GM18520 (cell line): ENCODE data around the gene ZNF362.
"Not testable (repeated sequence)": the region's sequence is repeated elsewhere in the genome, so short reads cannot be mapped to it uniquely, and the experiment has no call there.

ENCODE experiments used
- ATAC-seq: cut with Tn5 transposase; IDR thresholded peaks from one replicate; pipeline ENCODE4 v1.9.1; 2021; ENCODE audit not compliant: unreplicated experiment

The ZNF362 gene

DNA sequence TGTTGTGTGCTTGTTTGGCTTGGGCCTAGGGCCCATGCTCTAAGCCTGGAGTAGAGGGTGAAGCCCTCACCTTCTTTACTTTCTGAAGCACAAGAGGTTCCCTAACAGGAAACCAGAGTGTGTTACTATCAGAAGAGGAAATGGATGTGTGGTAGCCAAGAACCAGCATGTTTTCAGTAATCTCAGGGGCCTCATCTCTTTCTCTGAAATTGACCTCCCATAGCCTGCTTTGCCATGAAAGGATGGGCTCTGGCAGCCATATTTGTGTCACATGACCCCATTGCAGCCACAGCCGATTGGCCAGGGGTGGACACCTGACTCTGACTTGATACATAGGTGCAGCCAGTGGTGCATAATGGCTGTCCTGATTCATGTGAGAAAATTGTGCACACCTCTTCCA, 46.0 kb downstream of the ZNF362 start:
- ATAC-seq = no peak

DNA sequence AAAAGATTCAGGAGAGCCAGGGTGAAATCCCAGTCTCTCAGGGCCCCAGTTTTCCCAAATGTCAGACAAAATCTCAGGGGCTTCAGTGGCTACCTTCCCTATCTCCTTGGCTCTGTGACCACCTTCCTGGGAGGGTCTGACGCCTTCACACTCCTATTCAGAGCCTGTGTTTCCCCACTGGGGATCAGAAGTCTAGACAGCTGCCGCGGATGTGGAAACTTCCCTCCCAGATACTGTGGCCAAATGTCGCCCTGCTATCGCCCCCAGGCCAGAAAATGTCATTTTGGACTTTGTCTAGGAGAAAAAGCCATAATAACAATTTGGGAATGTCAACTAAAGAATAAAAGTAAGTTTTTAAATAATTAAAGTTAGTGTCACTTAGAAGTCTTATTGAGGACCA, 48.7 kb downstream of the ZNF362 start:
- ATAC-seq = no peak

DNA sequence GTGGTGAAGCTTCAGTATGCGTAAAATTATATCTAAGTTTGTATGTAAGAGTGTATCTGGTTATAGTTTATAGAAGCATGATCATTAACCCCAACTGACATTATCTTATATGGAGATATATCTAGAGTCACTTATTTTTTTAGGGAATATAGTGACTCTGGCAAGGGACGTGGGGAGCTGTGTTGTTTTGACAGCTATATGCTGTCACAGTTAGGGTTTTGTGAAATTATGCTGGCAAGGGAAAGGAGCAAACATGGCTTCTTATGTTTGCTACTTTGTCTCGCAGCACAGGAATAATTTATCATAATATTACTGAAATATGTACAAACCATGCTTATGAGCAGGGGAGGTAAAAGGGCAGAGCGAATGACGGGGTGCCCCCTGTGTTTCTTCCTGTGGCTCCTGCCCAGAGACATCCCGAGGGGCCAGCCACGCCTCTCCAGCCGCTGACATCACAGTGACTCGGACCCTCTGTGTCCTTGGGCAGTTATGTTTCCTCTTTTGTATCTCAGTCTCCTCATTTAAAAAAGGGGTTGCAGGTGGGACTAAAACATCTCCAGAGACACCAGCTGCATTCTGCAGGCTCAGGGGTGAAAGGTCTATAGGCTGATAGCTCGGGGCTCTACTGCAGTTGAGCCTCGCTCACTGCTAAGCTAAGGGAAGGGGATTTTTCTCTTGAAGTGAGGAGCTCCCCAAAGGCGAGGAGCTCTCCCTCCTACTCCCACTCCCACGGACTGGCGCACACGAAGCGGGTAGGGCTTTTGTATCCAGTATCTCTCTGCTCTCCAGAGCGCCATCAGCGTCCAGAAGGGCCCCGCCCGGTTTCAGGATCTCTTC, 49.7 kb downstream of the ZNF362 start:
- ATAC-seq = no peak

DNA sequence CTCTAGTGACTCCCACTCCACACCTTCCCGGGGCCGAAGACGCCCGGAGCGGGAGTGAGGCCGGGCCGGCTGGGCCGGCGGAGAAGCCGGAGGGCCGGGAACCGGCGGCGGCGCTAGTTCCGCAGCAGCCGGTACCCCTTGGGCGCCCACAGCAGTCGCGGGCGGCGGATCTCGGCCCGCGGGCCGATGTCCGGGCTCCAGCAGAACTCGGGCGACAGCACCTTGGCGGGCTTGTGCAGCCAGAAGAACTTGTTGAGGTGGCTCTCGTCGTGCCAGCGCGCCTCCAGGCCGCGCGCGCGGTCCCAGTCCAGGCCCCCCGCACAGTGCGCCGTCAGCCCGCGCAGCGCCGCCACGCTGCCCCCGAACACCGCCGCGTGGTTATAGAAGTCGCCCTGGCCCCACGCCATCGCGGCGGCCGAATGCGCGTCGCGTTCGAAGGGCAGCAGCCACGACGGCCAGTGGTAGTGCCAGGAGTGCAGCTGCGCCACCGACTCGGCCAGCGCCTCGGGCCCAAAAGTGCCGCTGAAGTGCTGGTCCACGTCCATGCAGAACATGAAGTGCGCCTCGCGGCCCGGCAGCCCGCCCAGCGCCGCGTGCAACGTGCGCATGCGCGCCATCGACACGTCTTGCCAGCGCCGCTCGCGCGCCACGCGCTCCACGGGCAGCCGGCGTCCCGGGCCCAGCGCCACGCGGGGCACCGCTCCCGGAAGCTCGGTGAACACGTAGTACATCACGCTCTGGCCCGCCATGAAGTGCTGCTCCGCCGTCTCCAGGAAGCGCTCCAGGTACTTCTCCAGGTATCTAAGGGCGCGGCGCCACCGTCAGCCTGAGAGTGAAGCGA, 50.6 kb downstream of the ZNF362 start:
- no peak for ATAC-seq

DNA sequence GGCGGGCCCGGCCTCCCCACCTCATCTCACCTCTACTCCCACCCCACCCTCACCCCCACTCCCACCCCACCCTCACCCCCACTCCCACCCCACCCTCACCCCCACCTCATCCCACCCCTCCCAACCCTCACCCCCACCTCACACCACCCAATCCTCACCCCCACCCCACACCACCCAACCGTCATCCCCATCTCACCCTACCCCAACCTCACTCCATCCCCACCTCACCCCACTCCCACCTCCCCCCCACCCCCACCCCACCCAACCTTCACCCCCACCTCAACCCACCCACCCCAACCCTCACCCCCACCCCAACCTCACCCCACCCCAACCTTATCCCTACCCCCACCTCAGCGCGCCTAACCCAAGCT, 51.2 kb downstream of the ZNF362 start:
- ATAC-seq = no peak

DNA sequence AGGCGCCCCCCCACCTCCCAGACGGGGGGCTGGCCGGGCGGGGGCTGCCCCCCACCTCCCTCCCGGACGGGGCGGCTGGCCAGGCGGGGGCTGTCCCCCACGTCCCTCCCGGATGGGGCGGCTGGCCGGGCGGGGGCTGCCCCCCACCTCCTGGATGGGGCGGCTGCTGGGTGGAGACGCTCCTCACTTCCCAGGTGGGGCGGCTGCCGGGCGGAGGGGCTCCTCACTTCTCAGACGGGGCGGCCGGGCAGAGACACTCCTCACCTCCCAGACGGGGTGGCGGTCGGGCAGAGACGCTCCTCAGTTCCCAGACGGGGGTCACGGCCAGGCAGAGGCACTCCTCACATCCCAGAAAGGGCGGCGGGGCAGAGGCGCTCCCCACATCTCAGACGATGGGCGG, 53.1 kb downstream of the ZNF362 start:
- not testable (repeated sequence) for ATAC-seq

DNA sequence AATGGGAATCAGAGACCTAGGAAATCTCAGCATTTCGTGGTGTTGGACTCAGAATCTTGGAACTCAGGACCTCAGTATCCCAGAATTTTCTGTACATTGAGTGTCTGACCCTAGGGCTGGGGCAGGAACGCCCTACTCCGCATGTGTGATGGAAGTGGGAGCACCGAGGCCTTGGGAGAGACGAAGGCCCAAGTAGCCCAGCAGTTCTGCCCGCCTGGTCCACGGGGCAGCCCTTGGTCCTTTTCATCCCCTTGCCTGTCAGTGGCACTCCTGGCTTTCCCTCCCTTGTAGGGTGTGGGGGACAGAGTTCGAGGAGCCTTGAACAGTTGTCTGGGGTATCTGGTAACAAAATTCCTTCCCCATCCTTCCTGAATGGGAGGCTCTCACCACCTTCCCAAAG, 54.4 kb downstream of the ZNF362 start:
- no peak for ATAC-seq

DNA sequence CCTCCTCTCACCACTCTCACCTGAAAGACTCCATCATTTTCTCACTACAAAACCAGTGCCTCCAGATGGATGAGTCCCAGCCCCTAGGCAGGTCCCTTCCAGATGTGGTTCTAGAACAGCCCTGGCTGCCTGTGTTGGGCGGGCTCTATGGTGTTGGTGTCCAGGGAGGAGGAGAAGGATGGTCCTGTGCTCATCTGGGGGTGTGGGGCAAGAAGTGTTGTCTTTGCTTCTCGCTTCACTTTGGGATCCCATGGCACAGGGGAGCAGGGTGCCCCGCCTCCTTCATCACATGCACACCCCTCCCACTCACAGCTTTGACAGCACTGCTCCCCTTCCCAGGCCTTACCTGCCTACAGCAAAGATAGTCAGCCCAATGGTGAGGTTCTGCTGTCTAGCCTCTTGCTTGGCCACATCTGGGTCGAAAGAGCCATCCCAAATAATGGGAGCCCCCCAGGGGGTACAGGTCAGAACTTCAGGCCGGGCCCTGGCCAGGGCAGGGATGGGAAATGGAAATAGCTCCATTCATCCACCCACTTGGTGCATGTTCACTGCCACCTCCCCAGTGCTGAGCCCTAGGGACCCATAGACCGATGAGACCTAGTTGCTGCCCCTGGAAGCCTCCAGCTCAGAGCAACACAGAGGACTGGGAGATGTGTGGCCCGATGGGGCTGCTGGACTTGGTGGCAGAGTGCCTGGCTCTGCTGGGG, 55.6 kb downstream of the ZNF362 start:
- ATAC-seq = no peak

DNA sequence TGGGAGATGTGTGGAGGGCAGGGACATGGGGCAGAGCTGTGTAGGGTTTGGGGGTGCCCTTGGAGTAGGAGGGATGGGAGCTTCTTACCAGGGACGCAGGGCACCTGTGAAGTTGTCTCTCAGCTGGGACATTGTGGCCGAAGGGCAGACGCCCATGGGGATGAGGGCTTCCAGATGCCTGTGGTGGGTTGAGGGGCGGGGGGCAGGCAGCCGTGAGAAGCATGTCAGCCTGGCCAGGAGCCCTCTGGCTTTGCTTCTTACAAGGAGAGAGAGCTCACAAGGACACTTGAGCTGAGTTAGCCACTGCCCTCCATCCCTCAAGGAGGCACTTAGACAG, 56.1 kb downstream of the ZNF362 start:
- no peak for ATAC-seq

DNA sequence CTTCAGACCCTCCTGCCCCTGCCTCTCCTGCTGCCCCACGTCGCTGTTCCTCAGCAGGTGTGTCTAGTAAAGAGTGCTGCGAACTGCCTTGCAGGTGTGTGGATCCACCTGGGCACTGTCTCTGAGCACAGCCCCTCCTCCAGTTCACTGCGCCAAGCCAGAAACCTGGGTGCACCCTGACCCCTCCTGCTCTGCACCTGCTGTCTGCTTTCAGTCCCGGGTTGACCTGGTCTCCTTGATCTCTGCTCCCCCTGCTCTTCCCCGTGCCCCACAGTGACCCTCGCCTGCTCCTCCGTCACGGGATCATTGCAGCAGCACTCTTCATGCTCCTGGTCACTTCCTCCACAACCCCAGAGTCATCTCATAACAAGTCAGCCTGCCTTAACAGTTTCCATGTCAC, 58.1 kb downstream of the ZNF362 start:
- no peak for ATAC-seq

DNA sequence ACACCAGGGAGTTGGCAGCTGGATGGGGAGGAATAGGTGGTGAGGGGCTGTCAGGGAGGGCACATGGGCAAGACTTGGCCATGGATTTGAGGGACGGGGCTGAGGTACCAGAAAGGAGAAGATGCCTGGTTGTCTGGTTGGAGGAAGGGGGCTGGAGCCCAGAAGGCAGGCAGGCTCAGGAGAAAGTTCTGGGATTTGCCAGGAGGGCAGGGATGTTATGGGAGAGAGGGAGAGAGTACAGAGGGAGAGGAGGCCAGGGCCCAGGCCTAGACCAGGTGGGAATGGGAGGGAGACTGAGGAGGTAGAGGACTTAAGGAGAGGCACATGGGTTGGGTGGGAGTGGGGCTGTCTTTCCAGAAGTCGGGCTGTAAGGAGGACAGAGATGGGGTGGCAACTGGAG, 60.3 kb downstream of the ZNF362 start:
- no peak for ATAC-seq

DNA sequence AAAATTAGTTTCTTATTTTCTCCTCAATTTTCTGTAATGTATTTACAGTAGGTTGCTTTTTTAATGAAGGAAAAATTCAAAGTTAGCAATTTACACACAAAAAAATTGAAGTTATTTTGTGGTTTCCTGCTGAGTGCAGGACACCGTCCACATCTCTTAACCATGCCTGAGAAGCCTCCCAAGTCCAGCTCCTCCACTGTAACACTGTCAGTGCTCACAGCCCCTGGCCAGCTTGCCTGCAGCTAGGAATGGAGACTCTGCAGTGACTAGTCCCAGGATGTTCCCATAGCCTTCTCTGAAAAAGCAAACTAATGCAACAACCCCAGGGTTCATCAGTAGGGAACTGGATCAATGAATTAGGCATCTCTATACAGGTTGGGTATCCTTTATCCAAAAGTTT, 61.1 kb downstream of the ZNF362 start:
- no peak for ATAC-seq

DNA sequence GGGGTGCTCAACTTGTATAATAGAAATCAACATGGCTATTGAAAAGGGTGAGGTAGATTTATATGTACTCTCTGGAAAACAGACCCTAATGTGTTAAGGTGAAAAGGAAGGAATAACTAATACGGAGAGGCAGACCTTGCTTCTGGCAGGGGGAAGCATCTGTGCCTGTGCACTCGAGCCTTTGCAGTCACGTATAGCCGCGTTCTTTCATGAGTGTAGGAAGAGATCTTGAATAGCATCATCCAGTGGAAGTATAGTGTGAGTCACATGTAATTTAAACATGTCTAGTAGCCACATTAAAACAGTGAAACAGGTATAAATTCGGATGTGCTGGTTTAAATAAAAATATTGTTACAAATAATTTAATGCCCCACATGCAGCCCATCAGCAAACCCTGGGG, 61.7 kb downstream of the ZNF362 start:
- ATAC-seq = no peak

DNA sequence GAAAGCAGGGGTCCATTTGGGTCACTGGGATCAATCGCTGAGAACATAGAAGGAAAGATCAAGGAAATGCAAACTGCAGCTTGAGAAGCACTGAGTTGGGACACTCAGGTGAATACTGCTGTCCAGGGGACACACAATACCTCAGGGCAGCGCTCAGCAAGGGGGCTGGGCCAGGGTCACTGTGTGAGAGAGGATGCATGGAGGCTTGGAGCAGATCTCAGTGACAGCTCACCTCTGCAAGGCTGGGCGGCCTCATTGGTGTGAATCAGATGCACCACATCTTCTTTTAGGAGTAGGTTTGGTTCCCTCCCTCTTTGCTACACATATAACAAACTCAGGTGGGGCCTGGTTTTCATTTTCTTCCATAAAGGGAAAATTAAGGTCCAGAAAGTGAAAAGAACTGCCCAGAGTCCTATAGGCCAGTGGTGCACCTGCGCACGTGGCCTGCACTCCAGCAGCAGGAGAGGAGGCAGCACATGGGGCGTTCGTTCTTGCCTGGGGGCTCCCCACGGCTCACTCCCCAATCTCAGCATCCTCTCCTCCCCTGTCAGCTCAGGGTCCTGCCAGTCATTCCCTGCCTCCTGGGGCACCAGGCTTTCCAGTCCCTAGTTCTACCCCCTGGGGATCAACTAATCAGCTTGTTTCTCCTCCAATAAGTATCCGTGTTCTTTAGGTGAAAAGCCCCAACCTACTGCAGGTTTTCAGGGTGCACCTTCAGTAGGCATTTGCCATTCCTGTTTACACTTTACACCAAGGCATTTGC, 63.1 kb downstream of the ZNF362 start:
- ATAC-seq = no peak

DNA sequence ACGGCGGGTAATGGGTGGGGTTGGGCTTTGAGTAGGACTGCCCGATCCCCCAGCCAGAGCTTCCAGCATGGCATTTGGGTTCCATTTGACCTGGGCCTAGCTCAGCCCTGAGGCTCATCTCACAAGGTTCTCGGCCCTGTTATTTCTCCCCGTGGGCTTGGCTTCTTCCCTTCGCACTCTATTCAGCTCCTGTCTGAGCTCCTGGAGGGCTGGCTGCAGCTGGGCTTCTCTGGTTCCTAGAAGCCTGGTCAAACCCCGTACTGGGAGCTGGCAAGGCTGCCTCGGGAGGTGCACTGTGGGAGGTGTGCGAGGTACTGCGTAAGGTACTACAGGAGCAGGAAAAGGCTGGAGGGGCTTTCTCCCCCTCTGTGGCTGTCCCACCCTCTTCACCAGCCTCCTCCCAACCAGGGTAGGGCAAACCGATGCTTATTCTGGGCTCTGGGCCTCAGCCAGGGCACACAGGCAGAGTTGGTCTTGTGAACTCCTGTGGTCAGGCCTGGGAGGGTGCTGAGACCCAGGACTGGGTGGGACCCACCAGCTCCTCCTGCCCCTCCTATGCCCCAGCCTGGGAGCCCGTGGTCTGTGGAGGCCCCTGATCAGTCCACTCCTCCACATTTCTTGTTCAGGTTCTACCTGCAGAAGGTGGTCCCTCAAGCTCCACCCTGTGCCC, 63.8 kb downstream of the ZNF362 start:
- ATAC-seq = no peak

DNA sequence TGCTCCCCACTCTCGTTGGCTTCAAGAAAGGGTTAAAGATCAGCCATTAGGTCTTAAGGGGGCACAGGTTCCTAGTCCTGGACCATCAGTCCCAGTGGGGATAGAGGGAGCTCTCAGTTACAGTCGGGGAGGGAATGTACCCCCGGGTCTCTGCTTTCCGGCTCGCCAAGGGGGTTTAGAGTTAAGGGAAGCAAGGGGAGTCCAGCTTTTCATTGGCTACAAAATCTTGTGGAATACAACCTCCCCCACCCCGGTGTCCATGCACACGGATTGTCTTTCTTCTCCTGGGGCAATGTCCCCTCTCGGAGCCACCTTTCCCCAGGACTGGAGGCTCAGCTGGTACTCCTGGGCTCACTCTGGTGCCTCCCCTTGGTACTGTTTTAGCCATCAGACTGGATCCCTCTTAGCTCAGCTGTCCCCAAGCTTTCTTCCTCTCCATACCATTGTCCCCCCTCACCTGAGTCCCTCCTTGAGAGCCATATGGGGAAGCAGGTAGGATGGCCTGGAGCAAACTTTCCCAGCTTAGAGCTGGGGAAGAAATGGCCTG, 64.4 kb downstream of the ZNF362 start, which contains the start of gene A3GALT2:
Gene A3GALT2 (minus strand): TSS at position 480 of the 547 bp plus-strand sequence. CDS start 0 bp downstream, at position 480.
- ATAC-seq = no peak

DNA sequence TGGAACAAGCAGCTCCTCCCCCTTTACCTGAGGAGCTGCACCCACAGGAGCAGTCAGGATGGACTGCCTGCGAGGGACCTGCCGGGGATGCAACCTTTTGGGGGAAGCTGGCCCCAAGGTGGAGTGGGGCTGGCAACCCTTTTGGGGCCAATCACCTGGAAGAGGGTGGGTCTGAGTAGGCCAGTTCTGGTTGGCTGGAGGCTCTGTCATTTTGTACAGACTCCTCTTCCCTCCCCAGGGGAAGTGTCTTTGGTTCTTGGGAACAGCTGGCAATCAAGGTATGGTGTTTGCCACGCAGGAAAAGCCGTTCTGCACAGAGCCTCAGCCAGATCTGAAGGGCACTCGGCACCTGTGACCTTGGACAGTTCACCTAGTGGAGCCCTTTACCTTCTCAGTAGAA, 64.9 kb downstream of the ZNF362 start:
- no peak for ATAC-seq

DNA sequence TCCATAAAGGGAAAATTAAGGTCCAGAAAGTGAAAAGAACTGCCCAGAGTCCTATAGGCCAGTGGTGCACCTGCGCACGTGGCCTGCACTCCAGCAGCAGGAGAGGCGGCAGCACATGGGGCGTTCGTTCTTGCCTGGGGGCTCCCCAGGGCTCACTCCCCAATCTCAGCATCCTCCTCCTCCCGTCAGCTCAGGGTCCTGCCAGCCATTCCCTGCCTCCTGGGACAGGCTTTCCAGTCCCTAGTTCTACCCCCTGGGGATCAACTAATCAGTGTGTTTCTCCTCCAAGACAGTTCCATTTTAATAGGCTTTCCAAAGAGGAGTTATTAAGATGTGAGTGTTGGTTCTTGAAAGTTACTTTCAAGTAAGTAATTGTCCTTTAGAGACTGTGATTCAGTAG, 65.8 kb downstream of the ZNF362 start:
- no peak for ATAC-seq

DNA sequence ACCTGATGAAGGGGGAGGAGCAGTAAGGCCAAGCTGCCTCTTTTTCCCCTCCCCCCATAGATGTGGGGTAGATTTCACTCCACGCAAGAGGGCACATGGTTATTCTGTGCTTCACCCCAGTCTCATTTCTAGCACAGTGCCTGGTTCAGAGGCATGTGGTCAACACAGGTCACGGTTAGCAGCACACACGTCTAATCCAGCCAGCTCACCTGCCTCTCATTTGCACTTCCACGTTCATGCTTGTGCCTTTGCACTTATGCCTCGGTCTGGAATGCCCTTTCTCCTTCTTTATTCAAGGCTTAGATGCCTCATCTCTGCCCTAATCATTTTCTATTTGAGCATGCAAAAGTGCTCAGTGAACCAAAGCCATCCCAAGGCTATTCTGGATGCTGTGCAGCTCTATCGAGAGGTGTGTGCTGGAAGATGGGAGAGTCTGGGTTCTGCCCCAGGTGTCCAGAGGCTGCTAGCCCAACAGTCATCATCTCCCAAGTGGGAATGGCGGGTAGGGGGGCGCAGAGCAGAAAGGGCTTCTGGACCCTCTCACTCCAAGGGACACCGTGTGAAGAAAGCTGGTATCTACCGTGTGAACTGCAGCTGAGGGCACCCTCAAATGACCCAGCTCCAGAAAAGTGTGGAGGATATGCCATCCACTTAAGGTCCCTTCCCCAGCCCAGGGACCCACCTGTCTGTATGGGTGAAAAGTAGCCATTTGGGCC, 66.7 kb downstream of the ZNF362 start:
- no peak for ATAC-seq
